ENCODE measurements around the gene CSNK1A1. TPM values are rescaled to one million over a fixed set of nuclear protein-coding genes. Genes with fewer than 3 reads are reported as not detected.

The CSNK1A1 gene
- total RNA-seq: 100 to 1,000 TPM; 102 to 108 TPM
- polyA plus RNA-seq: 10 to 100 TPM; 43.0 to 54.5 TPM

- H3K9ac ChIP-seq (ENCODE audit: low read depth in 1 of 2, low read length in 2 of 2): peak within 1 kb of the TSS; percentile 99 to 100
Observed at GRCh38 chr5:149551227-149552037, at the start of gene CSNK1A1. Gene CSNK1A1 (minus strand): TSS chr5:149551439. CDS start chr5:149550964, 475 bp downstream.

More at GRCh38 chr5:149551227-149552037, at the start of gene CSNK1A1:
- H3K27me3 ChIP-seq (ENCODE audit: control insufficient read depth in 4 of 4, insufficient read depth in 4 of 4, low read length in 3 of 4): no peaks in the 10 kb centered on the region
- peak within 1 kb of the TSS; percentile 73 to 99 (median 96) for H3K4me3 ChIP-seq (ENCODE audit: low read depth in 1 of 3, low read length in 3 of 3)
- peaks cover 0 to 9% (median 0%) of the 10 kb centered on the region in 4 donors for H3K36me3 ChIP-seq (ENCODE audit: control insufficient read depth in 4 of 4, insufficient read depth in 3 of 4, low read depth in 1 of 4, low read length in 3 of 4)
- H3K4me1 ChIP-seq (ENCODE audit: control insufficient read depth in 4 of 4, insufficient read depth in 4 of 4, low read length in 3 of 4): peaks cover 5 to 33% (median 17%) of the 10 kb centered on the region in 4 donors
- no peaks in the 10 kb centered on the region for H3K9me3 ChIP-seq (ENCODE audit: control insufficient read depth in 4 of 4, low read length in 3 of 4)
- H3K27ac ChIP-seq (ENCODE audit: low read depth in 1 of 2, low read length in 2 of 2): peak within 1 kb of the TSS; percentile 94 to 95
- TF ChIP-seq EGR1 (IDR thresholded peaks at IDR 0.05; ENCODE audit: low read depth in 2 of 2) (peak; percentile 76 to 89), GABPA (IDR thresholded peaks at IDR 0.05 in 1 of 2, conservative IDR thresholded peaks at IDR 0.05 in 1 of 2) (peak; percentile 75 to 91), RAD21 (IDR thresholded peaks at IDR 0.05) (peak; percentile 78 to 80), TAF1 (conservative IDR thresholded peaks at IDR 0.05) (peak; percentile 93), REST (IDR thresholded peaks at IDR 0.05) (peak; percentile 94), ATF3 (IDR thresholded peaks at IDR 0.05) (no peak), NR2F2 (IDR thresholded peaks at IDR 0.05) (peak; percentile 99), CTCF (IDR thresholded peaks at IDR 0.05; ENCODE audit: low read depth, low read length, missing input control) (peak; percentile 78), YY1 (IDR thresholded peaks at IDR 0.05) (peak; percentile 99), JUND (IDR thresholded peaks at IDR 0.05) (peak in 1 of 2 donors; percentile 35), HNF4G (IDR thresholded peaks at IDR 0.05) (peak; percentile 5), FOXA2 (IDR thresholded peaks at IDR 0.05) (no peak), HNF4A (conservative IDR thresholded peaks at IDR 0.05) (peak; percentile 75 to 79), ZBTB33 (IDR thresholded peaks at IDR 0.05) (peak; percentile 68), SP1 (IDR thresholded peaks at IDR 0.05) (peak; percentile 63), FOXA1 (IDR thresholded peaks at IDR 0.05) (peak; percentile 31), MAX (IDR thresholded peaks at IDR 0.05) (no peak), RXRA (IDR thresholded peaks at IDR 0.05) (peak; percentile 63 to 70)
- DNase-seq (ENCODE audit: low spot score): peak; percentile 98
- under 1% methylated on average over 67 of the region's 67 CpGs for WGBS

Data from liver (tissue), 9 donors.